Ishikawa (cell line): Measurements from ENCODE around the gene ORAI1.

ENCODE experiments used
- CEBPB ChIP-seq: IDR thresholded peaks from 2 replicates; pipeline ENCODE4 v1.6.1; 2012
- CREB1 ChIP-seq: IDR thresholded peaks from 2 replicates; pipeline ENCODE4 v1.6.1; 2012; ENCODE audit warnings: low read depth
- EGR1 ChIP-seq: IDR thresholded peaks from 2 replicates; pipeline ENCODE4 v1.6.1; 2012
- EP300 ChIP-seq: IDR thresholded peaks from 2 replicates; pipeline ENCODE4 v1.6.1; 2012; ENCODE audit warnings: borderline replicate concordance
- FOXM1 ChIP-seq: IDR thresholded peaks from 2 replicates; pipeline ENCODE4 v1.6.1; 2012; ENCODE audit warnings: low read depth, borderline replicate concordance
- MAX ChIP-seq: IDR thresholded peaks from 2 replicates; pipeline ENCODE4 v1.6.1; 2012
- NFIC ChIP-seq: IDR thresholded peaks from 2 replicates; pipeline ENCODE4 v1.6.1; 2012
- RAD21 ChIP-seq: IDR thresholded peaks from 2 replicates; pipeline ENCODE4 v1.6.1; 2012; ENCODE audit warnings: low read depth
- REST ChIP-seq: IDR thresholded peaks from 2 replicates; pipeline ENCODE4 v1.6.1; 2012; ENCODE audit warnings: low read depth, mild to moderate bottlenecking
- TAF1 ChIP-seq: IDR thresholded peaks from 2 replicates; pipeline ENCODE4 v1.6.1; 2012; ENCODE audit warnings: low read depth, mild to moderate bottlenecking
- TCF12 ChIP-seq: IDR thresholded peaks from 2 replicates; pipeline ENCODE4 v1.6.1; 2012; ENCODE audit warnings: low read depth
- TEAD4 ChIP-seq: IDR thresholded peaks from 2 replicates; pipeline ENCODE4 v1.6.1; 2012
- YY1 ChIP-seq: IDR thresholded peaks from 2 replicates; pipeline ENCODE4 v1.6.1; 2012; ENCODE audit warnings: low read depth
- ZBTB7A ChIP-seq: IDR thresholded peaks from 2 replicates; pipeline ENCODE4 v1.6.1; 2012; ENCODE audit warnings: low read depth
- TF ChIP-seq, protein P1 (sequence below): IDR thresholded peaks from 2 replicates; pipeline ENCODE4 v1.6.1; 2012

The ORAI1 gene

DNA sequence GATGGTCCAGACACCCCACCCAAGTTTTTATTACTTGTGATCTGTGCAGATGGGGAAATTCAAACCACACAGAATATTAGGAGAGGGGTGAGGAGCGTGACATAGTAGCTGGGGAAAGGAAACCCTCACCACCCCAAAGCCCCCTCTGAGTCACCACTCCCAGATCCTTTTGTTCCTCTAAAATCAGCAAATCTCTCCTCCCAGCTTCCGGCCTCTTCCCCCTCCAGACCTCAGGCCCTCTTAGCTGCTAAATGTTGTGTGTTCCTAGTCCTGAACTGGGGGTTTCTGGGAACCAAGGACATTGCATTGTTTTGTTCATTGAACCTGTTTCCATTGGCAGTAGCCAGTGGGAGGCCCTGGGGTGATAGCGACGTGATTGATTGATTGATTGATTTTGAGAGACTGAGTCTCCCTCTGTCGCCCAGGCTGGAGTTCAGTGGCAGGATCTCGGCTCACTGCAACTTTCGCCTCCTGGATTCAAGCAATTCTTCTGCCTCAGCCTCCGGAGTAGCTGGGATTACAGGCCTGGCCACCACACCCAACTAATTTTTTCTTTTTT is 5.9 kb upstream of the ORAI1 start:
- no peak for TF ChIP-seq EGR1
- TF ChIP-seq NFIC, result no peak
- TF ChIP-seq REST, result no peak
- TF ChIP-seq, protein P1, sequence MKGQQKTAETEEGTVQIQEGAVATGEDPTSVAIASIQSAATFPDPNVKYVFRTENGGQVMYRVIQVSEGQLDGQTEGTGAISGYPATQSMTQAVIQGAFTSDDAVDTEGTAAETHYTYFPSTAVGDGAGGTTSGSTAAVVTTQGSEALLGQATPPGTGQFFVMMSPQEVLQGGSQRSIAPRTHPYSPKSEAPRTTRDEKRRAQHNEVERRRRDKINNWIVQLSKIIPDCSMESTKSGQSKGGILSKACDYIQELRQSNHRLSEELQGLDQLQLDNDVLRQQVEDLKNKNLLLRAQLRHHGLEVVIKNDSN, result no peak
- TF ChIP-seq TCF12, result no peak

DNA sequence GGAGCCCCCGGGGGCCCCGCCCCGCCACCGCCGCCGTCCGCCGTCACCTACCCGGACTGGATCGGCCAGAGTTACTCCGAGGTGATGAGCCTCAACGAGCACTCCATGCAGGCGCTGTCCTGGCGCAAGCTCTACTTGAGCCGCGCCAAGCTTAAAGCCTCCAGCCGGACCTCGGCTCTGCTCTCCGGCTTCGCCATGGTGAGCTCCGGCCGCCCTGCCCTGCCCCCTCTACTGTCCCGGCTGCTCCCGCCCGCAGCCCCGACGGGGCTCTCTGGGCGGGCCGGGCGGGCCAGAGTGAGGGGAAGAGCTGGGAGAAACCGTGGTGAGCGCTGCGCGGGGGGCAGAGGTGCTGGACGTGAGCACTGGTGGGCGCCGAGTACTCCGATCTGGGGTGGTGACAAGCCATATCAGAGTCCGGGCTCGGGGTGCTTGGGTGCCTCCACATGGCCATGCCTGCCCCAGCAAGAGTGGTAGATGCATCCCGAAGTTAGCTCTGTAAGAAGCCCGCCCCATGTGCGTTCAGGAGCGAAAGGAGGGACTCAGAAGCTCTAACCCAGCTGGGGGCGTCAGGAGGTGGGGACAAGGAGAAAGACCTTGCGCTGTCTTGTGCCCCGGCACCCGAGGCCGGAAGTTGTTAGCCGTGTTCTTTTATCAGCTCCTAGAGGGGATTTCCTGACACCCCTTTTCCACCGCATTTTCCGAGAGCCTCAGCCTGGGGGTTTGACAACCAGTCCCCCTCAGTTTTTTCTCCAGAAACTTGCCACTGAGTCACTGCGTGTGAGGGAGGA is 717 bp downstream of the ORAI1 start:
- 0 out of 2 replicates have a peak, but pooled peaks have one; percentile 9 for TF ChIP-seq YY1
- TF ChIP-seq, protein P1, result no peak

DNA sequence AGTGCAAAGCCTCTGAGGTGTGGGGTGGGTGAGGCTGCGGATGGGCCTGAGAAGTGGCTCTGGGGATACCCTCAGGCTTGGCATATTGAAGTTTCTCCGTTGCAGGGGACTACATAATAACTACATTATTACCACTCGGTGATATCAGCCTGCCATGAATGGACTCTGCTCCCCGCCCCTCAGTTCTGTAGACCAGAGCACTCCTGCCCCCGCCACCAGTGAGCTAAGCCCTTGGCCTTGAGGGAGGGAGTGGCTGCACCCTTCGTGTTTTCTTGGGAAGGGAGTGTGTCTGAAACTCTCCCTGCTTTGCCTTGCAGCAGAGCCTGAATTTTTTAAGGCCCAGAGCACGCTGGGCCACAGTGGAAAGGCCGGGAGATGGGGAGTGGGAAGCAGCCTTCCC is 1.7 kb downstream of the ORAI1 start:
- TF ChIP-seq TEAD4, result no peak
- TF ChIP-seq, protein P1, result no peak
- no peak for TF ChIP-seq EP300
- TF ChIP-seq CEBPB, result no peak
- no peak for TF ChIP-seq CREB1
- TF ChIP-seq FOXM1, result no peak
- no peak for TF ChIP-seq MAX
- no peak for TF ChIP-seq REST
- TF ChIP-seq ZBTB7A, result no peak
- TF ChIP-seq RAD21, result no peak
- TF ChIP-seq TAF1, result no peak
- TF ChIP-seq EGR1, result no peak
- TF ChIP-seq TCF12, result no peak
- no peak for TF ChIP-seq YY1
- no peak for TF ChIP-seq NFIC

DNA sequence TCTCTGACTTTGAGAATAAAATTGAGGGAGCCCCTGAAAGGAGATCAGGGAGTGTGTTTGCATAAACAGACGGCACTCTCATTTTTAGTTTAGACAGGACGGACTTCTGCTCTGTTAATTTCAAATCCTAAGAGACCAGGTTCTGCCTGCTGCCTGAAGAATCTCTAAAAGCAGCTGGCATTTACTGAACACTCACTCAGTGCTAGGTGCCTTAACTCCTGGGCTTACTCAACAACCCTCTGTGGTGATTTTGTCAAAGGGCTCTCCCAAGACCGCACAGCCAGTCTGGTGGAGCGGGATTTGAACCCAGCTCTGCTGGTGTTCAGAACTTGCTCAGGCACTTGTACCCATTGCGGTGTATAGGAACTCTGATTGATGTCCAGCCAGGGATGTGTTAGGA is 2.2 kb downstream of the ORAI1 start:
- no peak for TF ChIP-seq NFIC
- TF ChIP-seq RAD21, result no peak
- TF ChIP-seq MAX, result no peak
- no peak for TF ChIP-seq CEBPB
- no peak for TF ChIP-seq EP300
- no peak for TF ChIP-seq FOXM1
- no peak for TF ChIP-seq YY1
- no peak for TF ChIP-seq TEAD4
- no peak for TF ChIP-seq EGR1
- TF ChIP-seq REST, result no peak
- TF ChIP-seq, protein P1, result no peak
- TF ChIP-seq ZBTB7A, result no peak
- no peak for TF ChIP-seq CREB1
- no peak for TF ChIP-seq TAF1
- TF ChIP-seq TCF12, result no peak
